IMR-90 (cell line): ENCODE measurements around the gene ABCD1. TPM values are rescaled to one million over a fixed set of nuclear protein-coding genes. Genes with fewer than 3 reads are reported as not detected.
"Not testable (repeated sequence)": the region's sequence is repeated elsewhere in the genome, so short reads cannot be mapped to it uniquely, and the experiment has no call there.

Experiments used
- ATAC-seq: fragments of 200-7000 bp; cut with Tn5 transposase; 2 replicates; pipeline ENCODE4 v1.9.1; 2020; ENCODE audit warnings: low read depth, mild to moderate bottlenecking, moderate library complexity
- BruUV-seq: library from RNA; stranded (reverse); fragments of 400-500 nt; replicated peaks from 2 replicates; lab custom pipeline; 2021; lab: Mats Ljungman, UMichigan
- CTCF ChIA-PET: fragments of 300-600 bp; formaldehyde crosslinking; extraction: SDS; loops from one replicate; lab custom pipeline; 2021; ENCODE audit warnings: antibody characterized with exemption; lab: Yijun Ruan, JAX
- POLR2A ChIA-PET: fragments of 300-600 bp; sonication (Branson Sonifier 250); formaldehyde crosslinking; loops from one replicate; lab custom pipeline; 2022; ENCODE audit warnings: antibody characterized with exemption; ENCODE audit not compliant: unreplicated experiment; lab: Charles Lee
- DNase-seq: peaks from one replicate; pipeline ENCODE4 v3.0.0; 2013
- H2AFZ ChIP-seq: replicated peaks from 2 replicates; pipeline ENCODE3; 2013; ENCODE audit warnings: low read length, mild to moderate bottlenecking; ENCODE audit not compliant: poor library complexity
- H2AK5ac ChIP-seq: 2 replicates; pipeline ENCODE4 v1.6.1; 2013; ENCODE audit warnings: low read depth, low read length, inconsistent platforms
- H2AK9ac ChIP-seq: replicated peaks from 2 replicates; pipeline ENCODE3; 2013; ENCODE audit warnings: mild to moderate bottlenecking, low read depth, low read length, moderate library complexity; ENCODE audit not compliant: poor library complexity
- H2BK120ac ChIP-seq: 2 replicates; pipeline ENCODE4 v1.6.1; 2013; ENCODE audit warnings: low read depth, low read length, inconsistent platforms
- H2BK15ac ChIP-seq: 3 replicates; pipeline ENCODE4 v1.6.1; 2013; ENCODE audit warnings: low read depth, low read length, inconsistent platforms
- H2BK20ac ChIP-seq: 2 replicates; pipeline ENCODE4 v1.6.1; 2013; ENCODE audit warnings: low read depth, mild to moderate bottlenecking, inconsistent platforms, low read length, moderate library complexity
- H2BK5ac ChIP-seq: 2 replicates; pipeline ENCODE4 v1.6.1; 2013; ENCODE audit warnings: mild to moderate bottlenecking, low read depth, low read length, inconsistent platforms; ENCODE audit not compliant: poor library complexity, severe bottlenecking
- H3K14ac ChIP-seq: replicated peaks from 2 replicates; pipeline ENCODE4 v1.6.1; 2013; ENCODE audit warnings: low read depth, low read length, inconsistent platforms
- H3K18ac ChIP-seq: 2 replicates; pipeline ENCODE4 v1.6.1; 2013; ENCODE audit warnings: low read depth, low read length, control low read depth
- H3K23ac ChIP-seq: 2 replicates; pipeline ENCODE4 v1.6.1; 2013; ENCODE audit warnings: low read depth, low read length, inconsistent platforms
- H3K27ac ChIP-seq: 2 replicates; pipeline ENCODE4 v1.5.1; 2013; ENCODE audit warnings: mild to moderate bottlenecking, control low read depth, low read length; ENCODE audit not compliant: insufficient read depth
- H3K27me3 ChIP-seq: 2 replicates; pipeline ENCODE4 v1.6.1; 2013; ENCODE audit warnings: low read length; ENCODE audit not compliant: control insufficient read depth, insufficient read depth
- H3K36me3 ChIP-seq: 2 replicates; pipeline ENCODE4 v1.6.1; 2013; ENCODE audit warnings: low read length, mixed read lengths; ENCODE audit not compliant: control insufficient read depth, insufficient read depth
- H3K4ac ChIP-seq: 2 replicates; pipeline ENCODE4 v1.6.1; 2013; ENCODE audit warnings: low read depth, low read length, inconsistent platforms
- H3K4me1 ChIP-seq: 2 replicates; pipeline ENCODE4 v1.6.1; 2013; ENCODE audit warnings: low read length, mixed read lengths; ENCODE audit not compliant: control insufficient read depth, insufficient read depth
- H3K4me2 ChIP-seq: 2 replicates; pipeline ENCODE4 v1.6.1; 2013; ENCODE audit warnings: low read depth, mild to moderate bottlenecking, control low read depth, low read length, moderate library complexity
- H3K4me3 ChIP-seq: 2 replicates; pipeline ENCODE4 v1.5.1; 2013; ENCODE audit warnings: low read depth, mild to moderate bottlenecking, control low read depth, low read length, moderate library complexity; ENCODE audit not compliant: insufficient read depth
- H3K56ac ChIP-seq: 2 replicates; pipeline ENCODE4 v1.6.1; 2013; ENCODE audit warnings: low read length, inconsistent platforms; ENCODE audit not compliant: insufficient read depth; ENCODE audit errors: extremely low read depth
- H3K79me1 ChIP-seq, 2 experiments: 2 replicates each; pipeline ENCODE4 v1.6.1; 2013; ENCODE audit warnings: low read length in 2 of 2, inconsistent platforms in 1 of 2, low read depth in 1 of 2
- H3K9ac ChIP-seq: 2 replicates; pipeline ENCODE4 v1.6.1; 2013; ENCODE audit warnings: low read depth, low read length, control low read depth
- H3K9me1 ChIP-seq: 2 replicates; pipeline ENCODE4 v1.6.1; 2013; ENCODE audit warnings: low read length, inconsistent platforms; ENCODE audit not compliant: insufficient read depth
- H3K9me3 ChIP-seq: 2 replicates; pipeline ENCODE4 v1.6.1; 2013; ENCODE audit warnings: low read length; ENCODE audit not compliant: control insufficient read depth, insufficient read depth
- H4K20me1 ChIP-seq: 2 replicates; pipeline ENCODE4 v1.6.1; 2013; ENCODE audit warnings: low read length, inconsistent platforms; ENCODE audit not compliant: insufficient read depth
- H4K5ac ChIP-seq: 2 replicates; pipeline ENCODE4 v1.6.1; 2013; ENCODE audit warnings: mild to moderate bottlenecking, low read depth, low read length, control low read depth
- H4K8ac ChIP-seq, 2 experiments: 2 replicates each; pipeline ENCODE4 v1.6.1; 2013; ENCODE audit warnings: low read depth in 2 of 2, low read length in 2 of 2, control low read depth in 1 of 2, inconsistent platforms in 1 of 2
- H4K91ac ChIP-seq: 2 replicates; pipeline ENCODE4 v1.6.1; 2013; ENCODE audit warnings: low read depth, low read length, inconsistent platforms; ENCODE audit not compliant: insufficient read depth
- CHD1 ChIP-seq: IDR thresholded peaks from 2 replicates; pipeline ENCODE4 v1.6.1; 2012; ENCODE audit warnings: low read depth, low read length, improper control_type of control experiment
- MAZ ChIP-seq: IDR thresholded peaks from 2 replicates; pipeline ENCODE4 v1.6.1; 2012; ENCODE audit warnings: low read depth, mild to moderate bottlenecking, low read length, improper control_type of control experiment, moderate library complexity, borderline replicate concordance
- RAD21 ChIP-seq: IDR thresholded peaks from 2 replicates; pipeline ENCODE4 v1.6.1; 2012; ENCODE audit warnings: low read length, improper control_type of control experiment
- WGBS, 2 experiments: methylation state at CpG; one replicate each; pipeline versions ENCODE4 v1.1.5 to v1.1.7; 2013; ENCODE audit warnings: missing lambda C conversion rate in 2 of 2; ENCODE audit not compliant: insufficient read length in 1 of 2; ENCODE audit errors: extremely low coverage in 2 of 2; 5-methylcytosine and 5-hydroxymethylcytosine counted together
- dilution Hi-C: fragments of 300-500 bp; cut with HindIII; formaldehyde crosslinking; loops from one replicate; pipeline ENCODE4 v1.14.3; 2018; ENCODE audit warnings: low sequenced_read_pairs; ENCODE audit not compliant: unreplicated experiment
- in situ Hi-C: fragments of 300-500 bp; cut with MboI; formaldehyde crosslinking; loops from 3 replicates; pipeline ENCODE4 v1.14.3; 2019; ENCODE audit warnings: low sequenced_read_pairs, inconsistent platforms, mixed read lengths
- intact Hi-C: fragments of 100-400 bp; cut with micrococcal nuclease; formaldehyde crosslinking; loops from 2 replicates; pipeline ENCODE4 v1.10.0; 2022
- polyA plus RNA-seq, 3 experiments: library from polyadenylated mRNA; depleted of rRNA; stranded (reverse); fragments of >200 nt; gene quantifications; 2 replicates each; pipeline ENCODE4 v1.2.3, GENCODE V29; 2012; ENCODE audit warnings: low replicate concordance in 1 of 3
- total RNA-seq: library from RNA; depleted of rRNA; stranded (reverse); fragments of >200 nt; gene quantifications from 2 replicates; pipeline ENCODE4 v1.2.3, GENCODE V29; 2012

The ABCD1 gene
- total and polyA plus RNA-seq, 2 of the 4 experiments (the other 2 are of a cell fraction) = 4.3 to 7.0 TPM

DNA sequence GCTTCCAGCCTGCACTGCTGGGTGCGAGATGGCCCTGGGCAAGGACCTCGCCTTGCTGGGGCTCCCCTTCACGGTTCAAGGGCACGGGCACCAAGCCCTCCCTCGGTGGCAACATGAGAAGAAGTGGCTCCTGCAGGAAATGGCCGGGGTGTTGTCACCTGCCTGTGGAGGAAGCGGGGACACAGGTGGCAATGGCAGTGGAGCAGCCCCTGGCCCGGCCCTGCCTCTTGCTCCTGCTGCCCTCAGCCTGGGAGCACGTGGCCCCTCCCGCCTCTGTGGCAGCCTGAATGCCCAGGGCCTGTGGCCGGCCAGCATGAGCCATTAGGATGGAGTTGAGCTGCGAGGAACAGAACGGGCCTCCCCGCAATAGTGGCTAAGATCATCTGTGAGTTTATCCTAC is 16.8 kb downstream of the ABCD1 start:
- Histone ChIP-seq H4K8ac (no peak overlapping the region), H2AK5ac (no peak overlapping the region), H2AFZ (no peak overlapping the region), H3K56ac (no peak overlapping the region), H2BK20ac (no peak overlapping the region), H3K4me2 (no peak overlapping the region), H3K23ac (no peak overlapping the region), H4K20me1 (no peaks in the 10 kb centered on the region), H3K4ac (no peak overlapping the region), H2BK15ac (no peak overlapping the region), H3K4me1 (peaks cover 3% of the 10 kb centered on the region; the same call in 1 of the 2 replicates), H3K36me3 (peaks cover 6% of the 10 kb centered on the region; the same call in 1 of the 2 replicates), H2BK5ac (no peak overlapping the region), H3K4me3 (no peak overlapping the region), H4K91ac (no peak overlapping the region), H3K27me3 (no peaks in the 10 kb centered on the region), H3K27ac (no peak overlapping the region), H3K9me1 (no peaks in the 10 kb centered on the region), H3K14ac (no peak overlapping the region), H3K9me3 (0 out of 2 replicates have a peak, but pooled peaks cover 1% of the 10 kb centered on the region), H3K18ac (no peak overlapping the region), H2BK120ac (no peak overlapping the region), H2AK9ac (no peak overlapping the region), H4K5ac (no peak overlapping the region), H3K9ac (no peak overlapping the region), H3K79me1 (no peaks in the 10 kb centered on the region)
- no TSS peak for BruUV-seq
- WGBS, 2 experiments = 60% methylated on average over 1 of the region's 14 CpGs; no CpG with 5 or more reads in 1 of the 2 experiments
- ChIA-PET POLR2A (no interaction called here), CTCF (no interaction called here)
- ATAC-seq (no peak), DNase-seq (no peak)
- in situ Hi-C loops (no loop called here), dilution Hi-C loops (no loop called here), intact Hi-C loops (no loop called here)
- TF ChIP-seq CHD1 (no peak), RAD21 (no peak), MAZ (no peak)

DNA sequence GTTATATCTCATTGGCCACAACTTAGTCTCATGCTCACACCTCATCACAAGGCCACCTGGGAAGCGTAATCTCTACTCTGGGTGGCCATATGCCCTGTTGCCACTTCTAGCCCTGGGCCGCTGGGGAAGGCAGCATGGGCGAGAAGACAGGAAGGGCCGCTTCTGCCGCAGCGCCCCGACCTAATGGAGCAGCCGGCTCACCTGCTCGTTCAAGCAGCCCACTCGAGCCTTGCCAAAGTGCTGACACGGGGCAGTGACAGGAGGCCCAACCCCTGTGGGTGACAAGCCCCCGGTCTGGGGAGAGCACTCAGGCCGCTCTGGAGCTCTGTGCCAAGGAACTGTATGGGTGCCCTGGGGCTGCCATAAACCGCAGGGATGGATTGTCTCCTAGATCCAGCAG is 17.5 kb downstream of the ABCD1 start:
- H3K14ac ChIP-seq, H3K23ac ChIP-seq, H3K27me3 ChIP-seq, H3K27ac ChIP-seq, H4K5ac ChIP-seq, POLR2A ChIA-PET, intact Hi-C loops, dilution Hi-C loops, DNase-seq, CTCF ChIA-PET, H3K9me3 ChIP-seq, in situ Hi-C loops, BruUV-seq, H3K4me2 ChIP-seq, H3K9me1 ChIP-seq, H3K4me1 ChIP-seq, H3K4ac ChIP-seq, H2BK20ac ChIP-seq, H3K9ac ChIP-seq, H4K20me1 ChIP-seq, H2BK5ac ChIP-seq, H4K8ac ChIP-seq, H2AFZ ChIP-seq, H3K18ac ChIP-seq, H3K4me3 ChIP-seq, H2BK15ac ChIP-seq, ATAC-seq, H3K36me3 ChIP-seq, H2BK120ac ChIP-seq, H3K79me1 ChIP-seq, H2AK5ac ChIP-seq, H2AK9ac ChIP-seq, H4K91ac ChIP-seq, H3K56ac ChIP-seq: not testable (repeated sequence)
- 89% methylated on average over 7 of the region's 14 CpGs; no CpG with 5 or more reads in 1 of the 2 experiments for WGBS, 2 experiments
